HG02623 (cell line): Measurements from ENCODE around the gene HTT.
"Not testable (repeated sequence)": the region's sequence is repeated elsewhere in the genome, so short reads cannot be mapped to it uniquely, and the experiment has no call there.

ENCODE experiments used
- ATAC-seq: cut with Tn5 transposase; IDR thresholded peaks from one replicate; pipeline ENCODE4 v1.9.1; 2021; ENCODE audit warnings: moderate library complexity; ENCODE audit not compliant: unreplicated experiment

Gene HTT

DNA sequence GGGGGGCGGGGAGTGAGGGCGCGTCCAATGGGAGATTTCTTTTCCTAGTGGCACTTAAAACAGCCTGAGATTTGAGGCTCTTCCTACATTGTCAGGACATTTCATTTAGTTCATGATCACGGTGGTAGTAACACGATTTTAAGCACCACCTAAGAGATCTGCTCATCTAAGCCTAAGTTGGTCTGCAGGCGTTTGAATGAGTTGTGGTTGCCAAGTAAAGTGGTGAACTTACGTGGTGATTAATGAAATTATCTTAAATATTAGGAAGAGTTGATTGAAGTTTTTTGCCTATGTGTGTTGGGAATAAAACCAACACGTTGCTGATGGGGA lies 1.1 kb downstream of the HTT start:
- no peak for ATAC-seq

DNA sequence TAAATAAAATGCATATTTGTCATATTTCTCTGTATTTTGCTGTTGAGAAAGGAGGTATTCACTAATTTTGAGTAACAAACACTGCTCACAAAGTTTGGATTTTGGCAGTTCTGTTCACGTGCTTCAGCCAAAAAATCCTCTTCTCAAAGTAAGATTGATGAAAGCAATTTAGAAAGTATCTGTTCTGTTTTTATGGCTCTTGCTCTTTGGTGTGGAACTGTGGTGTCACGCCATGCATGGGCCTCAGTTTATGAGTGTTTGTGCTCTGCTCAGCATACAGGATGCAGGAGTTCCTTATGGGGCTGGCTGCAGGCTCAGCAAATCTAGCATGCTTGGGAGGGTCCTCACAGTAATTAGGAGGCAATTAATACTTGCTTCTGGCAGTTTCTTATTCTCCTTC lies 3.3 kb downstream of the HTT start:
- ATAC-seq, result no peak

DNA sequence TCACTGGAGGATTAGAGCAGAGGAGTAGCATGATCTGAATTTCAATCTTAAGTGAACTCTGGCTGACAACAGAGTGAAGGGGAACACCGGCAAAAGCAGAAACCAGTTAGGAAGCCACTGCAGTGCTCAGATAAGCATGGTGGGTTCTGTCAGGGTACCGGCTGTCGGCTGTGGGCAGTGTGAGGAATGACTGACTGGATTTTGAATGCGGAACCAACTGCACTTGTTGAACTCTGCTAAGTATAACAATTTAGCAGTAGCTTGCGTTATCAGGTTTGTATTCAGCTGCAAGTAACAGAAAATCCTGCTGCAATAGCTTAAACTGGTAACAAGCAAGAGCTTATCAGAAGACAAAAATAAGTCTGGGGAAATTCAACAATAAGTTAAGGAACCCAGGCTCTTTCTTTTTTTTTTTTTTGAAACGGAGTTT lies 5.2 kb downstream of the HTT start:
- ATAC-seq, result no peak

DNA sequence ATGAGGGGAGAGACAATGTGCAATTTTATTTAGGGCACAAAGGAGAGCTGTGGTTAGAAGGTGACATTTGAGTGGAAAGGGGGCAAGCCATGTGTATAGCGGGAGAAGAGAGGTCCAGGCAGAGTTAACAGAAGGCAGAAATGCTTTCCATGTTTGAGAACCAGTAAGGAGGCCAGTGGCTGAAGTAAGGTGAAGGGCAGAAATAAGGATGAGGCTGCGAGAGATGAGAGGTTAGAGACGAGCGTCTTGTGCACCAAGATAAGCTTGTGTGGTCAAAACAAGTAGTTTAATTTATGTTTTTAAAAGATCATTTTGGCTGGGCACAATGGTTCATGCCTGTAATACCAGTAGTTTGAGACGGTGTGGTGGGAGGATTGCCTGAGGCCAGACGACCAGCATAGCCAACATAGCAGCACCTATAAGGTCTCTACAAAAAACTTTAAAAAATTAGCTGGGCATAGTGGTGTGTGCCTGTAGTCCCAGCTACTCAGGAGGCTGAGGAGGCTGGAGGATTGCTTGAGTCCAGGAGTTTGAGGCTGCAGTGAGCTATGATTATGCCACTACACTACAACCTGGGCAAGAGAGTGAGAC lies 8.5 kb downstream of the HTT start:
- no peak for ATAC-seq

DNA sequence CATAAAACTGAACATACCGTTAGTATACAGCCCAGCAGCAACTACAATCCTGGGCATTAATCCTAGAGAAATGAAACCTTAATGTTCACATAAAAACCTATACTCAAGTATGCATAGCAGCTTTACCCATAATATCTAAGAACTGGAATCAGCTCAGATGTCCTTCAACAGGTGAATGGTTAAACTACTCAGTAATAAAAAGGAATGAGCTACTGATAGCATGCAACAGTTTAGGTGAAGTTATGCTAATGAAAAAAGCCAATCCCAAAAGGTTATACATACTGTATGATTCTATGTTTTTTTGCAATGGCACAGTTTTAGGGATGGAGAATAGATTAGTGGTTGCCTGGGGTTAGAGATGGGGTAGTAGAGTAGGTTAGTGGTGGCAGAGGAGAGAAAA lies 9.3 kb downstream of the HTT start:
- ATAC-seq, result no peak

DNA sequence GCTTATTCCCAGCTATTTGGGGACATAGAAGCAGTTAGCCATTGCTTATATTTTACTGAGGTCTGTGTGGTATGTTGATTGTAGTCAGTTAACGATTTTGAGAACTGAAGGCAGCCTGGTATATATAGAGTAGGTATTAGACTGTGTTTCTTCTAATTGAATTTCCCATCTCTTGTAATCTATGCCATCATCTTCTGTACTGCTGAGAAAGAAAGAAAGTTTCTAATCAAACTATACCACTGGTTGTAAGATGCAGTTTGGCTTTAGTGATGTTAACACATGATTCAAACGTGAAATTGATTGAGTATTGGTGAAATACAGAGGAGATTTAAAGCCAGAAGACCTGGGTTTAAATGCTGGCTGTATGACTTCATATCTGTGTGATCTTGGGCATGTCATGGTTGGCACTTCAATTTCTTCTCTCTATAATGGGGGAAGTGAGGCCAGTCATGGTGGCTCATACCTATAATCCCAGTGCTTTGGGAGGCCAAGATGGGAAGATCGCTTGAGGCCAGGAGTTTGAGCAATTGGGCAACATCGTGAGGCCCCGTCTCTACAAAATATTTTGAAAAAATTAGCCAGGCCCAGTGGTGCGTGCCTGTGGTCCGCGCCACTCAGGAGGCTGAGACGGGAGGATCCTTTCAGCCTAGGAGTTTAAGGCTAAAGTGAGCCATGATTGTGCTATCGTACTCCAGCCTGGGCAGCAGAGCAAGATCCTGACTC lies 11.6 kb downstream of the HTT start:
- ATAC-seq, result no peak

DNA sequence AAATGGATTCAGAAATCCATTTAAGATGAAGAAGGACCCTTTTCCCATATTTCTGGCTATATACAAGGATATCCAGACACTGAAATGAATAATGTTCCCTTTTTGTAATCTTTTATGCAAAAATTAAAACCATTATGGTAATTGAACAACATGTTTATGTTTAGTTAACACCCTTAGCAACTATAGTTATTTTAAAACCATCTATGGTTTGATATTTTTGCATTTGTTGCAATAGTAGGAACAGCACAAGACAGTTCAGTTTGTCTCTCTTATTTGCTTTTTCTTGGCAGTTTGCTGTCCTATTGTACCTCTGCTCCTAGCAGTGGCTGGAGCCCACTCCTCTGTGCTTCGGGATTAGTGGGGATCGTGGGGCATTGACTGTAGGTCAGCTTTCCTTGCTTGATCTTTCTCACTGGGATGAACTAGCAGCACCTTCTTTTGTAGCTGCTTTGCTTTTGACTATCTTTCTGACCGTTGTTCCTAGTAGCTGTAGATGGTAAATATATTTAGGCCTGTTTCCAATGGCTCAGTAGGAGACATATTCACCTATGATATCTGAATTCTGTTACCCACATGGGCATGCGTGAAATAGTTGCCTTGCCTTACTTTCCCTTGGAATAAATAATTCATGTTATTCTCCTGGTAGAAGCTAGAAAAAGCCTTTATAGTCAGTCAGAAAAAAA lies 12.8 kb downstream of the HTT start:
- ATAC-seq, result no peak

DNA sequence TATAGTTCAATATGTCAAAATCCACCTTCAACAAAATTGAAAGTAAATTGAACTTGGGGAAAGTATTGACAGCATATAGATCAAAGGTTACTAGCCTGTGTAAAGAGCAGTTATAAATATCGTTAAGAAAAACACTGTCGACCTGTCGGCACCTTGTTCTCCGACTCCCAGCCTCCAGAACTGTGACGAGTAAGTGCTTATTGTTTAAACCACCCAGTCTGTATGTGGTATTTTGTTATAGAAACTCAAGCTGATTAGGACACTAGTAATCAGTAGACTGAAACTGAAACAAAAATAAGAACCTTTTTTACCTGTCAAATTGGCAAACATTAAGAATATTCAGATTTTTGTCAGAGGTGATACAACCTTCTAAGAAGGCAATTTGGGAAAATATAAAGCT lies 17.0 kb downstream of the HTT start:
- ATAC-seq, result no peak

DNA sequence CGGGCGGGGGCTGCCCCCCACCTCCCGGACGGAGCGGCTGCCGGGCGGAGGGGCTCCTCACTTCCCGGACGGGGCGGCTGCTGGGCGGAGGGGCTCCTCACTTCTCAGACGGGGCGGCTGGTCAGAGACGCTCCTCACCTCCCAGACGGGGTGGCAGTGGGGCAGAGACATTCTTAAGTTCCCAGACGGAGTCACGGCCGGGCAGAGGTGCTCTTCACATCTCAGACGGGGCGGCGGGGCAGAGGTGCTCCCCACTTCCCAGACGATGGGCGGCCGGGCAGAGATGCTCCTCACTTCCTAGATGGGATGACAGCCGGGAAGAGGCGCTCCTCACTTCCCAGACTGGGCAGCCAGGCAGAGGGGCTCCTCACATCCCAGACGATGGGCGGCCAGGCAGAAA lies 20.2 kb downstream of the HTT start:
- ATAC-seq, result not testable (repeated sequence)

DNA sequence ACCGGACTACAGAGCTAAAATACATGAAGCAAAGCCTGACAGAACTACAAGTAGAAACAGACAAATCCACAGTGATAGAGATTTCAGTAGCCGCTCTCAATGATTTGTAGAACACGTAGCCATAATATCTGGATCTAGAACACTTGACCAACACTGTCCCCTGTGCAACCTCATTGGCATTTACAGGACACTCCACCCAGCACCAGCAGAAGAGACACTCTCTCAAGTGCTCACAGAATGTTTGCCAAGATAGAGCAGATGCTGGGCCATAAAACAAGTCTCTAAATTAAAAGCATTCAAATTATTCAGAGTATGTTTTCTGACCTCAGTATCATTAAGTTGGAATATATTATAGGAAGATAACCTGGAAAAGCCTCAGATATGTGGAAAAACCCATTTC lies 21.7 kb downstream of the HTT start:
- ATAC-seq, result no peak

DNA sequence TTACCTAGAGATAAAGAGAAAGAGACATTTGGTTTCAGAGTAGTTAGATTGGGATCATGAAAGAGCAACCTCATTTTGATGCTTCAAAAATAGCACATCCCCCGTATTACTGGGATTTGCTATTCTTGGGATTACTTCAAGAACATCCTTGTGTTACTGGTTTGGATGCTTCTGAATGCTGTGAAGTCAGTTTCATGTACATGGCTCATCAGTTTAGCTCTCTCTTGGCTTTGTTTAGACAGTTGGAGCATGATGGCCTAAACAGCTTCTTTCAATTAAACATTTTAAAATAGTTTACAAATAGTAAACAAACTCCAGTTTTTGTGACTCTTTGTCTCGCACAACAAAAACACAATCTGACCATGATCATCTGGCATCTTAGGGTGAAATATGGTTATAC lies 23.9 kb downstream of the HTT start:
- ATAC-seq, result no peak

DNA sequence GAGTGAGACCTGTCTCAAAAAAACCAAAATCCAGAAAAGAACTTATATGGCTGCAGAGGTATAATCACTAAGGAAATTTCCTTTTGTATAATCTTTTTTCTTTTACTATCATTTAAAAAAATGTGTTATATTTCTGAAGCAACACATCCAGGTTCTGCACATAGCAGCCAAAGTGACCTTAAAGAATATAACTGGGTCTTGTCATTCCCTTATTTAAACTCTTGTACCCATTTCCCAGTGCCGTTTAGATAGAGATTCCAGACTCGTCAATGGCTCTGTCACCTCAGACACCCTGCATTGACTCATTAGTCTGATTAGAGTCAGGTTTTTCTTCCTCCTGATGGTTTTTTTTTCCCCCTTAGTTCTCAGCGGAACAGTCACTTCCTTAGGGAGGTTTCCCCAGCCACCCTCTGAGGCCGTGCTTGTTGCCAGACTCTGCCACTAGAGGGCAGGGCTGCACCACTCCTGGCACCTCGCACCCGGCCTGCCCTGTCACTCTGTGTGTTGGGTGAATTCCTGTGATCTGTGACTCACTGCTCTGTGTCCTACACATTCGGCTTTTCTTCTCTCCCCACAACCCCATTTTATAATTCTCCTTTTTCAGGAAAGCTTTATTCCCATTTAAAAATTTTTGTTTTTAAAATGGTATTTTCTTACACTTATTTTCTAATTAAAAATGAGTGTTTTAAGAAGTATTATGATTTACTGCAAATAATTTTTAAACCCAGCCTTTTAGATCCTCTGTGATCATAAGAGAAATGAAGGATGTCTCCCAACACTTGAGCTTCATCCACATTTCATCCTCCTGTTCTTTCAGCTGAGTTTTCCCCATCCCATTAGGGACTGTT lies 32.1 kb downstream of the HTT start:
- ATAC-seq, result peak; percentile 91

DNA sequence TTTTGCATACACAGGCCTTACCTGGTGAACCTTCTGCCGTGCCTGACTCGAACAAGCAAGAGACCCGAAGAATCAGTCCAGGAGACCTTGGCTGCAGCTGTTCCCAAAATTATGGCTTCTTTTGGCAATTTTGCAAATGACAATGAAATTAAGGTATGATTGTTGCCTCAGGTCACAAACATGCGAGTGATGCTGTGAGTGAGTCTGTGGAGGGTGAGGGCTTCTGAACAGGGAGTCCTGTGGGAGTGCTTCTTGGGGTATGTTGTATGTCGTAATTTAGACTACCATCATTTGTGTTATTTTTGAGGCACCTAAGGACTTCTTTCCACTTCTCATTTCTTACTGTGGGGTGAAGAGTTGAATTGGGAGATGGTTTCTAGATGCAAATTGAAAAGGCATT lies 32.8 kb downstream of the HTT start:
- ATAC-seq, result no peak

DNA sequence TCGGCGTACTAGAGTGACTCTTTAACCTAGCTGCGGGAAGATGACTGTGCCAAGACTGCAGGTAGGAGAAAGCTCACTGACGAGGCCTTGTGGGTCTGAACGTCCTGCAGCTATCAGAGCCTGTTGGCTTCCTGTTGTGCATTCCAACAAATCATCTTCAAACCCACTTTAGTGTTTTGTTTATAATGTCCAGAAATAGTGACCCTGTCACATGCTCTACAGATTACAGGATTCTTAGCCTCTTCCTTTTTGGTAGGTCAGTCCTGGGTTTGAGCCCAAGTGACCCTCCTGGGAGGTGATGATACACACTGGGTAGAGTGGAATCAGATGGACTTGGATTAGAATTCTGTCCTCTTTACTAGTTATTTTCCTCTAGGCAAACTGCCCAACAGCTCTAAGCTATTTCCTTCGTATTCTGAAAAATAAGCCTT lies 33.2 kb downstream of the HTT start:
- no peak for ATAC-seq

DNA sequence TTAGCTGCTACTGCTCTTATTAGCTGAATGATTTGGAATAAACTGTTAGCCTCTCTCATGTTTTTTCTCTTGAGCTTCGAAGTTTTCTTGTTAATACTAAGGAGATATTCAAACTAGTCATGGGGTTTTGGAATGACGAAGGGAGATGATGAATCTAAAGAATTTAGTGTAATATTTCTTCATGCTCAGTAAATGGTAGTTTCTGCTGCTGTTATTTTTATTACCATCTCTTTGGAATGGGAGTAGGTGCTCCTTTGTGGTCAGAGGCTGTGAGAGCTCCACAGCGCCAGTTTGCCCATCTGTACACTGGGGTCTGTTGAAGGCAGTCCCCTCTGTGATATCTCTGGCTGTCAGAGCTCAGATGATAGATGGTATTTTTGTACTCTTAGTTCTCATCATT lies 33.7 kb downstream of the HTT start:
- ATAC-seq, result no peak

DNA sequence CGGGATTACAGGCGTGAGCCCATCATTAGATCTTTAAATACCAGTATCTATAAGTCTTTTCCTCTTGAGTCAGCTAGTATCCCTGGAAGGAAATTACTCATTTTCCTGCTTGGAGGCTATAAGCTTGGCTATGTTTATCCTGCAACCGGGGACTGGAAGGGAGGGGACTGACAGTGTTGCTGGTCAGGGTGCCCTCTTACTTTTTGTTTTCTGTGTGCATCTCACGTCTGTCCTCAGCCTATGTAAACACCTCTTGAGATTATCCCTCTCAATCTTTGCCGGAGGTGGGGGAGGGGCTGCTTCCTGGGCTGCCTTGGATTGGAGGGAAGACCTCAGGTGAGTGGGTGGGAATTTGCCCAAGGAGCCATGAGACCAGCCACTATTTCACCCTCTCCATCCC lies 37.0 kb downstream of the HTT start:
- ATAC-seq, result no peak

DNA sequence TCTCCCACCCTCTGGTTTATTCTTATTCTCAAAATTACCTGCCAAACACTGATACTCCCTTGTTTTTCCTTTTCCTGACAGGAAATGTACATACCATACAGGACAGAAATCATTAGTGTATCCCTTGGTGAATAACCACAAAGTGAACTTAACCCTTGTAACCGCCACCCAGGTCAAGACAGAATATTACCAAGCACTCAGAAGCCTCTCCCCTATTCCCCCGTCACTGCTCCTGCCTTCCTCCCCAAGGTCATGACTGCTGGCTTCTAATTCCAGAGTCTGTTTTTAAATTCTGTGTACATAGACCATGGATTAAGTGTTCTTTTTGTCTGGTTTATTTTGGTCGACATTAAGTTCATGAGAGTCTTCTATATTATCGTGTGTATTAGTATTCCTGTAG lies 37.7 kb downstream of the HTT start:
- ATAC-seq, result no peak

DNA sequence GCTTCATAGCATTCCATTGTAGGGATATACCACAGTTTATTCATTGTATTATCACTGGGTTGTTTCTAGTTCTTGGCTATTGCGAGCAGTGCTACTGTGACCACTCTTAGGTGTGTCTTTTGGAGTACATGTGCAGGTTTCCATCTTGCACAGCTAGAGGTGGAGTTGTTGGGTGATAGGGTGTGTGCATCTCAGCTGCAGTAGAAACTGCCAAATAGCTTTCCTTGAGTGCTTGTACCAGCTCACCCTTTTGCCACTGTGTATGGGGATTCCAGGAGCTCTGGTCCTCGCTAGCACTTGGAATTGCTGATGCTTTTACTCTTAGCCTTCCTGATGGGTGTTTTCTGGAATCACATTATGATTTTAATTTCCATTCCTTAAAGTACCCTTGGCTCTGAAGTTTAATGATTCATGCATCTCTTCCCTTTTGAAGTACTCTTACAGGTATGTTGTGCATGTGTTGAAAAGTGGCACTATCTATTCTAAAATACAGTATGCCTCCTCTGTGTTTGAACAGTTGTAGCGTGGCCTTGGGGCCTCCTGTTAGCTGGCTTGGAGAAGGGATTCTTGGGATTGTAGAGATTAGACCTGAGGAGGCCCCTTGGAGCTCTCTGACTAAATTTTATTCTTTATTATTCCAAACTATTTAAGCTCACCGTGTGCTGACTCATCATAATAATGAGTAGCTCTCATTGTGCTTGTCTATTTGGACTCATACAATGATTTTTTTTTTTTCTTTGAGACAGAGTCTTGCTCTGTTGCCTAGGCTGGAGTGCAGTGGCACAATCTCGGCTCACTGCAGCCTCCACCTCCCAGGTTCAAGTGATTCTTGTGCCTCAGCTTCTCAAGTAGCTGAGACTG lies 38.4 kb downstream of the HTT start:
- ATAC-seq, result no peak

DNA sequence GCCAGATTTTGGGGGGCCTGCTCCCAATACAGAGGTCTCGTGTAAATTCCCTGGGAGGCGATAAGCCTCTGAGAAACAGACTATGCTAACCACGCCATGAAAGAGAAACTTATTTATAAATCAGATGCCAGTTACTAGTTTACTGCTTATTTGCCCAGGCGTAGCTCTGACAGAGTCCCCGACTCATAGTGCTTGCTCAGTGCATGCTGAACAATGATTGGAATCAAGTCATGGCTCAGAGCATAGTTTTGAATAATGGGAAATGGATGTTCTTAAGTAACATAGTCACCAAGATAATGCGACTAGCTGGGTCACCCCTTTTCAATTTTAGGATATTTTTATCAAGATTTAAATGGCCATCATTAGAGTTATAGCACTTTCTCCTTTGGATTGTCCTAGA lies 39.9 kb downstream of the HTT start:
- no peak for ATAC-seq

DNA sequence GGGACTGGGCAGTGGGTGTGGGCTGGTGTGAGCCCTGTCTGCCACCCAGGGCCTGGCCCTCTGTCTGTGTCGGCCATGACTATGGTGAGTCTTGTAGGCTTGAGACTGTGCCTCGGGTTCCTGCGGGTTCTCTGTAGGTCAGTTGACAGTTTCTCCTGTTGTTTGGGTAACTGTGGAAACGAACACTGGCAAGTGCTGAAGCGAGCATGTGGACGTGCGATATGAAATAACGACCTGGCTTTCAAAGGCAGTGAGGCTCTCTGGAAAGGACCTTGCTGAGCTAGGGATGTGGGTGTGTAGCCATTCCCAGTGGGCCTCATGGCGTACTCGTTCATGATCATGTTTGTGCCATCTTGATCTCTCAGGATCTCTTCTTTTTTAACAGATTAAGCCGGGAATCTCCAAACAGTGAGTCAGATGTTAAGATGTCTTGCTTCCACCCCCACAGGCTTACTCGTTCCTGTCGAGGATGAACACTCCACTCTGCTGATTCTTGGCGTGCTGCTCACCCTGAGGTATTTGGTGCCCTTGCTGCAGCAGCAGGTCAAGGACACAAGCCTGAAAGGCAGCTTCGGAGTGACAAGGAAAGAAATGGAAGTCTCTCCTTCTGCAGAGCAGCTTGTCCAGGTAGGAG lies 41.3 kb downstream of the HTT start:
- ATAC-seq, result no peak
